C4-2B (cell line): ENCODE data around the gene RRN3.

ENCODE experiments used
- CTCF ChIP-seq: fragments of 450-650 bp; conservative IDR thresholded peaks from 2 replicates; pipeline ENCODE4 v1.5.1; 2017; ENCODE audit warnings: mild to moderate bottlenecking
- ZFX ChIP-seq: fragments of 450-650 bp; IDR thresholded peaks from 2 replicates; pipeline ENCODE4 v1.6.1; 2017

- TF ChIP-seq CTCF: no peak
- TF ChIP-seq ZFX: no peak
Measured at GRCh38 chr16:15051387-15051951, 42.6 kb downstream of the RRN3 start.
